ENCODE results near the gene DNMT3A.

- no peak for TF ChIP-seq EZH2 (IDR thresholded peaks at IDR 0.05)
- no peak for TF ChIP-seq POLR2AphosphoS5 (IDR thresholded peaks at IDR 0.05; ENCODE audit: borderline replicate concordance, low read depth, low read length)
Observed at GRCh38 chr2:25356088-25356487, 14.4 kb upstream of the DNMT3A start.
